Testis (tissue), 3 donors: ENCODE data around the gene ITLN2. TPM values are rescaled to one million over a fixed set of nuclear protein-coding genes. Genes with fewer than 3 reads are reported as not detected.

Source experiments
- DNase-seq: peaks from one replicate; pipeline ENCODE4 v3.0.0-alpha.2; 2019
- H3K27ac ChIP-seq, 2 donors: fragments of 200-600 bp; sonication (generic); one replicate each; pipeline ENCODE4 v1.5.1; 2019
- H3K27me3 ChIP-seq: fragments of 200-600 bp; sonication (generic); one replicate; pipeline ENCODE4 v1.5.1; 2019
- H3K36me3 ChIP-seq: fragments of 200-600 bp; sonication (generic); one replicate; pipeline ENCODE4 v1.5.1; 2017; ENCODE audit warnings: low read depth; ENCODE audit errors: missing control alignments
- H3K4me1 ChIP-seq: fragments of 200-600 bp; sonication (generic); one replicate; pipeline ENCODE4 v1.5.1; 2019
- H3K4me3 ChIP-seq, 2 donors: fragments of 200-600 bp; sonication (generic); one replicate each; pipeline ENCODE4 v1.5.1; 2017 to 2019
- H3K9me3 ChIP-seq: fragments of 200-600 bp; sonication (generic); one replicate; pipeline ENCODE4 v1.5.1; 2017
- CTCF ChIP-seq, 3 experiments: fragments of 450-650 bp in 2 of 3; fragments of 200-600 bp in 1 of 3; sonication (generic) in 1 of 3; IDR thresholded peaks; one replicate each; pipeline ENCODE4 v1.5.1; 2016 to 2019; ENCODE audit warnings: antibody characterized with exemption in 3 of 3, mild to moderate bottlenecking in 2 of 3, moderate library complexity in 1 of 3
- POLR2A ChIP-seq: fragments of 450-650 bp; IDR thresholded peaks from one replicate; pipeline ENCODE4 v1.6.1; 2017; ENCODE audit warnings: antibody characterized with exemption, mild to moderate bottlenecking, moderate library complexity
- WGBS, 2 donors: methylation state at CpG; one replicate each; pipeline ENCODE4 v1.1.5; 2018; 5-methylcytosine and 5-hydroxymethylcytosine counted together
- intact Hi-C: fragments of 100-400 bp; cut with DNase I; formaldehyde crosslinking; loops from one replicate; pipeline ENCODE4 v1.15.1; 2023; ENCODE audit warnings: low total_unique reads
- polyA plus RNA-seq: library from polyadenylated mRNA; stranded (reverse); fragments of 350-450 nt; fragmentation: Illumina TruSeq; extraction: RNeasy Lipid Tissue Mini Kit (QIAGEN cat#74804); gene quantifications from one replicate; pipeline ENCODE4 v1.2.3, GENCODE V29; 2014; ENCODE audit warnings: low read depth, low replicate concordance; ENCODE audit not compliant: insufficient read depth
- total RNA-seq, 2 donors: library from RNA; depleted of rRNA; stranded (reverse); fragments of >200 nt; gene quantifications; one replicate each; pipeline ENCODE4 v1.2.3, GENCODE V29; 2016

ITLN2 gene
- total and polyA plus RNA-seq, 3 donors from 2014 or later = 1.5 to 6.4 TPM; not detected in 1

GRCh38 chr1:160973491-160973890 is 18.9 kb upstream of the ITLN2 start:
- Histone ChIP-seq H3K36me3 (no peaks in the 10 kb centered on the region), H3K4me3 (no peak overlapping the region), H3K9me3 (no peaks in the 10 kb centered on the region), H3K27ac (no peak overlapping the region), H3K27me3 (no peaks in the 10 kb centered on the region), H3K4me1 (peaks cover 6% of the 10 kb centered on the region)
- TF ChIP-seq POLR2A (no peak), CTCF (IDR thresholded peaks at IDR 0.05) (no peak)
- intact Hi-C loops = no loop called here
- WGBS, 2 donors = 85 to 91% methylated on average over 4 of the region's 4 CpGs
- no peak for DNase-seq

- WGBS, 2 donors = 58 to 65% methylated on average over 3 of the region's 3 CpGs
- intact Hi-C loops = no loop called here
These were observed 18.3 kb upstream of the ITLN2 start for GRCh38 chr1:160972939-160973338.

GRCh38 chr1:160971618-160972056 is 17.0 kb upstream of the ITLN2 start:
- 62 to 80% methylated on average over 6 of the region's 6 CpGs for WGBS, 2 donors
- no peak for DNase-seq
- no peak overlapping the region for H3K27ac ChIP-seq
- no peaks in the 10 kb centered on the region for H3K9me3 ChIP-seq
- no peaks in the 10 kb centered on the region for H3K27me3 ChIP-seq
- H3K4me1 ChIP-seq = no peaks in the 10 kb centered on the region
- no peaks in the 10 kb centered on the region for H3K36me3 ChIP-seq
- intact Hi-C loops = no loop called here
- H3K4me3 ChIP-seq = no peak overlapping the region
- TF ChIP-seq CTCF (IDR thresholded peaks at IDR 0.05) = no peak
- no peak for TF ChIP-seq POLR2A

More at GRCh38 chr1:160972939-160973338, 18.3 kb upstream of the ITLN2 start:
- no peak overlapping the region for H3K27ac ChIP-seq
- H3K36me3 ChIP-seq = no peaks in the 10 kb centered on the region
- no peaks in the 10 kb centered on the region for H3K27me3 ChIP-seq
- H3K9me3 ChIP-seq = no peaks in the 10 kb centered on the region
- no peak for TF ChIP-seq POLR2A
- TF ChIP-seq CTCF (IDR thresholded peaks at IDR 0.05) = no peak
- H3K4me1 ChIP-seq = peaks cover under 1% of the 10 kb centered on the region
- no peak overlapping the region for H3K4me3 ChIP-seq
- no peak for DNase-seq

- no peak for DNase-seq
- 36 to 55% methylated on average over 4 of the region's 4 CpGs for WGBS, 2 donors
- H3K36me3 ChIP-seq = no peaks in the 10 kb centered on the region
- TF ChIP-seq POLR2A (no peak), CTCF (IDR thresholded peaks at IDR 0.05) (no peak)
- no peak overlapping the region for H3K27ac ChIP-seq
- H3K27me3 ChIP-seq = no peaks in the 10 kb centered on the region
- intact Hi-C loops = no loop called here
- no peaks in the 10 kb centered on the region for H3K9me3 ChIP-seq
- H3K4me1 ChIP-seq = no peaks in the 10 kb centered on the region
- H3K4me3 ChIP-seq = no peak overlapping the region
These were observed 8.9 kb upstream of the ITLN2 start for GRCh38 chr1:160963521-160963920.

GRCh38 chr1:160961419-160961818 is 6.8 kb upstream of the ITLN2 start:
- intact Hi-C loops = no loop called here
- 85 to 100% methylated on average over 1 of the region's 1 CpG for WGBS, 2 donors
- H3K9me3 ChIP-seq = no peaks in the 10 kb centered on the region
- no peak for DNase-seq
- H3K27ac ChIP-seq = no peak overlapping the region
- TF ChIP-seq POLR2A (no peak), CTCF (IDR thresholded peaks at IDR 0.05) (no peak)
- no peak overlapping the region for H3K4me3 ChIP-seq
- no peaks in the 10 kb centered on the region for H3K27me3 ChIP-seq
- H3K4me1 ChIP-seq = no peaks in the 10 kb centered on the region
- no peaks in the 10 kb centered on the region for H3K36me3 ChIP-seq
